ENCODE data around the gene PAQR6.
A peak's percentile ranks its signal among the peaks of the same experiment; 100 is the strongest.

Gene PAQR6, protein sequence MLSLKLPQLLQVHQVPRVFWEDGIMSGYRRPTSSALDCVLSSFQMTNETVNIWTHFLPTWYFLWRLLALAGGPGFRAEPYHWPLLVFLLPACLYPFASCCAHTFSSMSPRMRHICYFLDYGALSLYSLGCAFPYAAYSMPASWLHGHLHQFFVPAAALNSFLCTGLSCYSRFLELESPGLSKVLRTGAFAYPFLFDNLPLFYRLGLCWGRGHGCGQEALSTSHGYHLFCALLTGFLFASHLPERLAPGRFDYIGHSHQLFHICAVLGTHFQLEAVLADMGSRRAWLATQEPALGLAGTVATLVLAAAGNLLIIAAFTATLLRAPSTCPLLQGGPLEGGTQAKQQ

DNA sequence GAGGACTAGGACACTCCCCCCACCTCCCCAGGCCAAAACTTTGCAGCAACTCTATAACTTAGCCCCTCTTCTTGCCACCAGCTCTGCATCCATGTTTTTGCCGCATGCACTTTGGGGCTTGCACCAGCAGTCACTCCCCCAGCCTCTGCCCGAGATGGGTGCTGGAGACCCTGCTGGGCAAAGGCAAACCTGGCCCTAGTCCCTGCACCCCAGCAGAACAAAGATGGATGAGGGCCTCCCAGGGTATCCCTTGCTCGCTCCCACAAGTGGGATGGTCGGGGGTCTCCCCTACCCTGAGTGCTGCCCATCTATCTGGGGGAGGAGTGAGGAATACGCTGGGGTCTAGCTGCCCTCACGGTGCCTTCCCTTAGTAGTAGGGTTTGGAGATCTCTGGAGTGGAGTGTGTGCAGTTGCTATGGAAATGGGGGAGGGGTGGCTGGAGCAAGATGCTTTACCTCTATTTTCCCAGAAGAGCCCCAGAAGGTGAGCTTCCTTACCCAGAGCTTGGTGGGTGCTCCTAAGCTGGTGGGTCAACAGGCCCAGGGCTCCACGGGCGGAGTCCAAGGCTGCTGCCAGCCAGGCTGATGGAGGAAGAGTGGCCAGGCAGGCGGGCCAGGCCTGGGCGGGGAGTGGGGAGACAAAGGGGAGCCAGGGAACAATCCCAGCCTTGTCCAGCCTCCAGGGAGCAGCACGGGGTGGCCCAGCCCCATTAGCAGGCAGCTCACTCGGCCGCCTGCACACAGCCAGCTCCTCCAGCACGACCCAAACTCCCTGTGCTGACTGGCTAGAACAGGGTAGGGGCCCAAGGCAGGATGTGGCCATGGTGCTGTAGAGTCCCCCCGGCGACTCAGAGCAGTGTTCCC is at the start of gene PAQR6:
Gene PAQR6, minus strand, starts transcription at position 597 of the 863 bp plus-strand sequence. CDS start 1,325 bp downstream, outside the sequence.
- no peak for TF ChIP-seq CTCF (IDR thresholded peaks at IDR 0.05; ENCODE audit: low read depth, low read length)

GRCh38 chr1:156295391-156295947 is 47.6 kb upstream of the PAQR6 start, which contains the start of gene GLMP:
Gene GLMP (minus strand): TSS chr1:156295679. CDS start chr1:156295645, 34 bp downstream.
- no peak for TF ChIP-seq CTCF (IDR thresholded peaks at IDR 0.05; ENCODE audit: low read depth, low read length)
- peak within 1 kb of the TSS; percentile 83 for H3K4me3 ChIP-seq (ENCODE audit: low read depth, low read length)

More for the DNA sequence above, at the start of gene PAQR6:
- no peak within 1 kb of the TSS for H3K4me3 ChIP-seq (ENCODE audit: low read depth, low read length)

GRCh38 chr1:156293895-156294294 is 46.0 kb upstream of the PAQR6 start:
- no peak overlapping the region for H3K4me3 ChIP-seq (ENCODE audit: low read depth, low read length)
- TF ChIP-seq CTCF (IDR thresholded peaks at IDR 0.05; ENCODE audit: low read depth, low read length): no peak

DNA sequence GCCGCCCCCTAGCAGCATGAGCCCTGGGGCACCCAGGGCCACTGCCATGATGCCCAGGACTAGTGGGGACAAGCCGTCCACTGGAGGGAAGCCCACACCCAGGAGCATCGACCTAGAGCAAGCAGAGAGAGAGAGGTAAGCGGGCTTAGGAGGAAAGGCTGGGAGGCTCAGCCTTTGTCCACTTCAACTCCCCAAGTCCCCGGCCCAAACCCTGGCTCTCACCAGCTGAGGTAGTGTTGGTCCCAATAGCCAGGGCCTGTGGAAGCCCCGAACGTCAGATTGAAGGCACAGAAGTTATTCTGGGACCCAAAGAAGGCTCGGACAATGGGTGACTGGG is 45.2 kb upstream of the PAQR6 start:
- no peak for TF ChIP-seq CTCF (IDR thresholded peaks at IDR 0.05; ENCODE audit: low read depth, low read length)
- H3K4me3 ChIP-seq (ENCODE audit: low read depth, low read length): no peak overlapping the region

DNA sequence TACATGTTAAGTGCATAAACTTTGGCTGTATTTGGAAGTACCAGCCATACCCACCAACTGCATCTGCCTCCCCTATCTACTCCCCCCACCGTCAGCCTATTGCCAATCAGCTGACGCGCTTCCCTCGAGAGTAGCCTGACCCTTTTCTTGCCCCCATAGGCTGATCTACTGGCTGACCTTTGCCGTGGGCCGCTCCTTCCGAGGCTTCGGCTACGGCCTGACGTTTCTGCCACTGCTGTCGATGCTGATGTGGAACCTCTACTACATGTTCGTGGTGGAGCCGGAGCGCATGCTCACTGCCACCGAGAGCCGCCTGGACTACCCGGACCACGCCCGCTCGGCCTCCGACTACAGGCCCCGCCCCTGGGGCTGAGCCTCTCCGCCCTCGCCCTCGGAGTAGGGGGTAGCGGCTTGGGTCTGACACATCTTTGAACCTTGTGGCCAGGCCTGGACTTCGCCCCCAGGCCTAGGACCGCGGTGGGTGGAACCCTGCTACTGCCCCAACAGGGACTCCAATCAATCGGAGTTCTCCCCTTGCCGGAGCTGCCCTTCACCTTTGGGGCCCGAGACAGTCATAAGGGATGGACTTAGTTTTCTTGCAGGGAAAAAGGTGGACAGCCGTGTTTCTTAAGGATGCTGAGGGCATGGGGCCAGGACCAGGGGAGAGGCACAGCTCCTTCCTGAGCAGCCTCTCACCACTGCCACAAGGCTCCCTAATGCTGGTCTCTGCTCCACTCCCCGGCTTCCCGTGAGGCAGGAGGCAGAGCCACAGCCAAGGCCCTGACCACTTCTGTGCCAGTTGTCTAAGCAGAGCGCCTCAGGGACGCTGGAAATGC is 43.6 kb upstream of the PAQR6 start:
- peak overlapping the region; percentile 52 for H3K4me3 ChIP-seq (ENCODE audit: low read depth, low read length)
- no peak for TF ChIP-seq CTCF (IDR thresholded peaks at IDR 0.05; ENCODE audit: low read depth, low read length)

DNA sequence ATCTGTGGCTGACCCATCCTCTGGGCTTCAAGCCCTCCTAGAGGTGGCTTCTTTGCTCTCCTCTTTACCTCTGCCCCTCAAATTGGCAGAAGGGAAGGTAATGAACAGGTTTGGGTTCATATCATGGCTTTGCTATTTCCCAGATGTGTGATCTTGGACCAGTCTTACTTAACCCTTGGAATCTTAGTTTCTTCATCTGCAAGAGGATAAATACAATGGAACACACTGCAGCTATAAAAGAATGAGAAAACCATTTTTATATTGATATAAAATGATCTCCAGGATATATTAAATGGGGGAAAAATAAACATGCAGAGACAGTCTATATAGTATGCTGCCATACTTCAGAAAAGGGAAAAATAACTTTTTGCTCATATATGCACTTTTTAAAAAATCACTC is 42.0 kb upstream of the PAQR6 start:
- no peak for TF ChIP-seq CTCF (IDR thresholded peaks at IDR 0.05; ENCODE audit: low read depth, low read length)
- H3K4me3 ChIP-seq (ENCODE audit: low read depth, low read length): no peak overlapping the region
